SKM-1 treated with dmso at 0.1 percent for 144 hours (cell line): Measurements from ENCODE around the gene LIN7A.
"Not testable (repeated sequence)": the region's sequence is repeated elsewhere in the genome, so short reads cannot be mapped to it uniquely, and the experiment has no call there.

Source experiments
- DNase-seq: peaks from one replicate; lab custom pipeline; 2025; ENCODE audit not compliant: unreplicated experiment; lab: John Stamatoyannopoulos, UW

The LIN7A gene

GRCh38 chr12:80924437-80924836 is 13.3 kb downstream of the LIN7A start:
- no peak for DNase-seq

- DNase-seq, result no peak
These were observed 17.7 kb downstream of the LIN7A start for GRCh38 chr12:80920006-80920405.

- no peak for DNase-seq
These were observed 20.1 kb downstream of the LIN7A start for GRCh38 chr12:80917651-80918050.

- DNase-seq, result no peak
These were observed 24.6 kb downstream of the LIN7A start for GRCh38 chr12:80912901-80913770.

- DNase-seq, result no peak
These were observed 28.4 kb downstream of the LIN7A start for GRCh38 chr12:80909370-80909769.

- DNase-seq, result no peak
These were observed 35.0 kb downstream of the LIN7A start for GRCh38 chr12:80902711-80903110.

- DNase-seq, result no peak
These were observed 36.1 kb downstream of the LIN7A start for GRCh38 chr12:80901661-80902060.

- no peak for DNase-seq
These were observed 42.5 kb downstream of the LIN7A start for GRCh38 chr12:80895240-80895639.

- DNase-seq, result no peak
These were observed 43.6 kb downstream of the LIN7A start for GRCh38 chr12:80894179-80894578.

- DNase-seq, result no peak
These were observed 44.9 kb downstream of the LIN7A start for GRCh38 chr12:80892597-80893445.

- no peak for DNase-seq
These were observed 53.1 kb downstream of the LIN7A start for GRCh38 chr12:80884651-80885050.

- DNase-seq, result no peak
These were observed 56.6 kb downstream of the LIN7A start for GRCh38 chr12:80881106-80881505.

- not testable (repeated sequence) for DNase-seq
These were observed 59.3 kb downstream of the LIN7A start for GRCh38 chr12:80878452-80878851.

GRCh38 chr12:80877721-80878265 is 59.9 kb downstream of the LIN7A start:
- DNase-seq, result no peak

GRCh38 chr12:80872053-80872452 is 65.7 kb downstream of the LIN7A start:
- no peak for DNase-seq

- no peak for DNase-seq
These were observed 68.5 kb downstream of the LIN7A start for GRCh38 chr12:80869264-80869663.

- DNase-seq, result no peak
These were observed 69.2 kb downstream of the LIN7A start for GRCh38 chr12:80868576-80868975.

- DNase-seq, result no peak
These were observed 69.8 kb downstream of the LIN7A start for GRCh38 chr12:80867941-80868340.

- no peak for DNase-seq
These were observed 73.5 kb downstream of the LIN7A start for GRCh38 chr12:80864046-80864735.

GRCh38 chr12:80862531-80862930 is 75.2 kb downstream of the LIN7A start:
- no peak for DNase-seq
